ENCODE results near the gene DAG1.

DAG1 gene

GRCh38 chr3:49469936-49470713, at the start of gene DAG1:
Gene DAG1 (plus strand): TSS chr3:49470267. CDS start chr3:49510535, 40,268 bp downstream.
- peak; percentile 95 for DNase-seq

DNA sequence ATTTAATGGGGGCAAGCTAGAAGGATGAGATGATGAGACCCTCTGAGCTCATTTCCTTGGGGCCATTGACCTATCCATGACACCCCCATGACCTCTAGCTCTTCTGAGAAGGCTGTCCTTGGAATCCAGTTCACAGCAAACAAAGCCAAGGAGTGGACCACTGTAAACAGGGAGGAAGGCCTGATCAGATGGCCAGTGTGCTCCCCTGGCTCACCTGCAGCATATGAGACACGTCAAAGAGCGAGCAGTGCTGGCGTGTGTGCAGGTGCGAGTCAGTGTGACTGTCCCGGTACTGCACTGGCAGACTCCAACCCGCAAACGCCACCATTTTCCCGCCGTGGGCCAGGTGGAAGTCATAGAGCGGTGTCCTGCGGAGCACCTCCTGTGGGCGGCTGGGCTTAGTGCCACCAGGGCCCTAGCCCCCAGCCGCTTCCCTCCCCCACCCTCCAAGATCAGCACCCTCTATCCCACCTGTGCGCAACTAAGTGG, 48.1 kb upstream of the DAG1 start:
- DNase-seq, result no peak

DNA sequence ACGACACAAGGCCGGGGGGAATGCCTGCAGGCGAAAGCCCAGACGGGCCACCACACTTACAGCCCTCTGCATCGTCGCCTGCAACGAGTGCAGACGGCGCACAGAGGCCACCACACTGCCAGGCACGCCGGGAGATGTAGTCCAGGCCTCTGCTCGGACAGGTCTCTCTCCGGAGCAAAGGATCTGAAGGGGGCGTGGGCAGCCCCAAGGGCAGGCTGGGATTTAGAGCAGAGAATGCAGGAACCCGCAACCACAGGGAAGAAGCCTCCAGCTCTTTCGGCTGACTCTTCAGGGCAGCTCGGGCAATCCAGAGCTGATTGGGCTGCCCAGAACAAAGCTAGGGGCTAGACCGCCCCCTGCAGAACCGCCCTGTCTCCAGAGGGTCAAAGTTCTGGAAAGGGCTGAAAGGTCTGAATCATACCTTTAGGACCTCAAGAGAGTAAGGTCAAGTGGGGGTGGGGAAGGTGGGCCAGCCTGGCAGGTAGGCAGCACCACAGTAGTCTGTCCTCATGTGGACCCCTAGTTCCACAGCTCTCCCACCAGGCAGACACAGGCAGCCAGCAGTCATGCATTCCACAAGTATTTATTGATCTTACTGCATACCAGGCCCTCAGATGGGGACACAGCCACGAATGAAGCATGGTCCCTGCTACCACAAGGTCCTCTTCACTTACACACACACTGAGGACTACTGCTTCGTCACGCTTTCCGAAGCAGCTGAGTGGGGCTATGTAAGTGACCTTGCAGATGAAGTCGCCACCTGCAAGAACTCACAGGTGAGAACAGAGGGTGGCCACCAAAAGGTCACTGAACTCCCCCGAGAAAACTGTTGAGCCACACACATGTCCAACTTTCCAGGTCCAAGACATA, 47.5 kb upstream of the DAG1 start, which contains the start of gene AMT:
Gene AMT (minus strand): TSS at position 95 of the 870 bp plus-strand sequence. CDS start 23 bp downstream, at position 72.
- no peak for DNase-seq

DNA sequence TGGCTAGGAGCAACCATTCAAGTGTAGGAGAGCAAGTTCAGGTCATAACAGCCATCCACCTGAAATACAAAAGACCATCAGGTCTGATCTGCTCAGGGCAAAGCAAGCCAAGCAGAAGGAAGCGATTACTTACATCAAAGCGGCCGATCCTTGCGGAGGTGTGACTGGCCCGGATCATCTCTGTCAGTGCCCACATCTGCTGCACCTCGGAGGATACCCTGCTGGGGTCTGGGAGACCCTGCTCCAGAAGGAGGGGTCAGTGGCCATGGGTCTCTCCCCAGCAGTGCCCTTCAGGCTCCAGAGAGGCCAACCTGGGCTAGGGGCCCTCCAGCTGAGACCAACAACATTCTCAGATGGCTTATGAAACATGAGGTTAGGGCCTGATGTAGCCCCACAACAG, 45.3 kb upstream of the DAG1 start:
- no peak for DNase-seq

DNA sequence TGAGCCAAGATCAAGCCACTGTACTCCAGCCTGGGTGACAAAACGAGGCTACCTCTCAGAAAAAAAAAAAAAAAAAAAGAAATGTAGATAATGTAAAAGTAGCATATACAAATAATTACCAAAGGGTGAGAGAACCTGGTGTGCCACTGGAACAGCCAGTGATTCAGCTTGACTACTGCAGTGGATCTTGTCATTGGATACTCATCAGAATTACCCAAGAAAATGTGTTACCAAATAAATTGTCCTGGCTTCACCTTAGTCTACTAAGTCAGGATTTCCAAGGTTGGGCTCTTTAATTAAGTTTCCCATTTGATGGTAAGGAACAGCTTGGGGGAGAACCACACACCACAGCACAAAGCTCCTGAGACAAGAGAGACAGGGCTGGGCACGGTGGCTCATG, 42.5 kb upstream of the DAG1 start:
- no peak for DNase-seq

GRCh38 chr3:49428752-49429080, 41.4 kb upstream of the DAG1 start:
- DNase-seq, result no peak

DNA sequence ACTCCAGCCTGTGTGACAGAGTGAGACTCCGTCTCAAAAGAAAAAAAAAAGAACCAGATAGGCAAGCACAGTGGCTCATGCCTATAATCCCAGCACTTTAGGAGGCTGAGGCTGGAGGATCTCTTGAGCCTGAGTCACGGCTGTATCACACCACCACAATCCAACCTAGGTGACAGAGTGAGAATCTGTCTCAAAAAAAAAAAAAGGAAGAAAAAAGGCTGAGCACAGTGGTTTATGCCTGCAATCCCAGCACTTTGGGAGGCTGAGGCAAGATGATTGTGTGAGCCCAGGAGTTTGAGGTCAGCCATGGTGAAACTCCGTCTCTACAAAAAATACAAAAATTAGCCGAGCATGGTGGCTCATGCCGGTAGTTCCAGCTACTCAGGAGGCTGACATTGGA, 35.3 kb upstream of the DAG1 start:
- DNase-seq, result no peak

DNA sequence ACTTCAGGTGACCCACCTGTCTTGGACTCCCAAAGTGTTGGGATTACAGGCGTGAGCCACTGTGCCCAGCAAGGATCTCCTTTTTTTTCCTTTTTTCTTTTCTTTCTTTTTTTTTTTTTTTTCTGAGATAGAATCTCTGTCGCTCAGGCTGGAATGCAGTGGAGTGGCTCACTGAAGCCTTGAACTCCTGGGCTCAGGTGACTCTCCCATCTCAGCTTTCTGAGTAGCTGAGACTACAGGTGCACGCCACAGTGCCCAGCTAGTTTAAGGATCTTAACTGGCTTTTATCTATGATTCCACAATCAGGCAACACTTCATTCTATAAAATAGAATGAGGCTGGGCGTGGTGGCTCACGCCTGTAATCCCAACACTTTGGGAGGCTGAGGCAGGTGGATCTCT, 24.7 kb upstream of the DAG1 start:
- no peak for DNase-seq

- no peak for DNase-seq
Measured at GRCh38 chr3:49453621-49454020, 16.4 kb upstream of the DAG1 start.

DNA sequence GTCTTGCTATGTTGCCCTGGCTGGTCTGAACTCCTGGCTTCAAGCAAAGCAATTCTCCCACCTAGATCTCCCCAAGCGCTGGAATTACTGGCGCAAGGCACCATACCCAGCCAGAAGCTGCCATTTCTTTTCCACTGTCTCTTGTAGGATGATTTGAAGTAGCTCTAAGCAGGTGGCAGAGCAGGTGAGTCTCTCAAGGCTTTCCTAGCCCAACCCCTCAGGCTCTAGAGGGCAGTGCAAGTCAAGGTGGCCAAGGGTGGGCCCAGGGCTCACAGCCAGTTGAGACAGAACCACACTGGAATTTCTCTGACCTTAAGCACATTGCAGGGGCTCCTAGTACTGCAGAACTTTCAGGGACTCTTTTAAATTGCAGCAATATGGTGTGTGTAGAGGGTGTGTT, 15.6 kb upstream of the DAG1 start:
- DNase-seq, result no peak

DNA sequence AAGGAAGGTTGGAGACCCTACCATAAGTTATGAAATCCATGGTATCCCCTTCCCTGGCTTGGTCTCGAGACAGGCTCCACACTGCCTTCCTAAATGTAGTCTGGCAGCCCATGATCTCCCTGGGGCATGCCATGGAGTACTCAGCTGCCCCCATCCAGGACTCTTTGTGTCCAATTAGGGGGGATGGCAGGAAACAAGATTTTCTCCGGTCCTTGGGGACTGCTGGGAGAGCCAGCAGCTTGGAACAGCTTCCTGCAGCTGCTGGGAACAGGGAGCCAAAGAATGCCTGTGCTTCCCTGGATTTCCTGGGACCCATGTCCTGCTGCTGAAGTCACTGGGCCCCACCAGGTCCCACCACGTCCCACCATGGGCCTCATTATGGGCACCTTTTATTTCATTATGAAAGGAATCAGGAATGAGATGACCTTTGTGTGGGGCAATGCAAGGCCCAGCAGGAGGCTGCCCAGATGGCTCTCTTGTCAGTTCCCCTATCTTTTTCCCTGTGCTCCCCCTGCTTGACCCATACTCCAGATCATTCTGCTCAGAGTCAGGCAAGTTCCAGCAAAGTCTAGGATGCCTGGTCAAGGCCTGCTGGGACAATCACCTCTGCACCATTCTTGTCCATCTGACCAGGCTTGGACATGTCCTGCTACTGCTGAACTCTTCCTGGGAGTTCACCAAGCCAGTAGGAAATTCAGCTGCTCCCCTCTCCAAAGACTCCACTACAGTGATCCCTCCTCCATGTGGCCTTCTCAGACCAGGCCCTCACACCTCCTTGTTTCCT, 15.0 kb upstream of the DAG1 start:
- DNase-seq, result no peak

GRCh38 chr3:49456466-49456865, 13.6 kb upstream of the DAG1 start:
- no peak for DNase-seq

DNA sequence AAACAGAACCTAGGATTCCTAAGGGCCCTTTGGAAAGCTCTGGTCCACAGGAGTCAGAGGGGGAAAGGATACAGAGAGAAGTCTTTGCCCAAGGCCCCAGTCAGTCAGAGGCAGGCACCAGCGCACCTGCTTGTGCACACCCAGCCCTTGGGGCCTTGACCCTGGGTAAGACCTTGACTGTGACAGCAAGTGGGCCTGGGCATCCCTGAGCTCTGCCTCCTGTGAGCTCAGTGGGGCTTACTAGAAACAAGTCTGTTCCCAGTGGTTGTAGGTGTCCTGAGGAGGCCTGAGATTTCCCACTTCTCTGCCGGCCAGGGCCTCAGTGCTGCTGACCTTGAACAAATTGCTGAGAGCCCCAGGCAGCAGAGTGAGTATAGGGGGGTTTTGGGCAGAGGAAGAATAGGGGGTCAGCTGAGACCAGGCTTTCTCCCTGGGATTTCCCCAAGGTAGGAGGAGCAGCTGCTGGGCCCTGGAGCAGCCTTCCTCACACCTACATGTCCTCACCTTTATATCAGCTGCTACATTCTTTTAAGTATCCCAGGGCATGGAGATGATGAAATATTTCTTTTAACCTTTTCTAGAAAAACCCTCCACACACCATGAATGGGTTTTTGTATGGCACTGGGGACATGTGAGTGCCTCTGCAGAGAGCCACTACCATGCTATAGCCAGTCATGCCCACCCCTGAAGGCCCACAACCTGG, 9.7 kb upstream of the DAG1 start:
- DNase-seq, result no peak

- DNase-seq, result no peak
Measured at GRCh38 chr3:49460956-49461355, 9.1 kb upstream of the DAG1 start.

DNA sequence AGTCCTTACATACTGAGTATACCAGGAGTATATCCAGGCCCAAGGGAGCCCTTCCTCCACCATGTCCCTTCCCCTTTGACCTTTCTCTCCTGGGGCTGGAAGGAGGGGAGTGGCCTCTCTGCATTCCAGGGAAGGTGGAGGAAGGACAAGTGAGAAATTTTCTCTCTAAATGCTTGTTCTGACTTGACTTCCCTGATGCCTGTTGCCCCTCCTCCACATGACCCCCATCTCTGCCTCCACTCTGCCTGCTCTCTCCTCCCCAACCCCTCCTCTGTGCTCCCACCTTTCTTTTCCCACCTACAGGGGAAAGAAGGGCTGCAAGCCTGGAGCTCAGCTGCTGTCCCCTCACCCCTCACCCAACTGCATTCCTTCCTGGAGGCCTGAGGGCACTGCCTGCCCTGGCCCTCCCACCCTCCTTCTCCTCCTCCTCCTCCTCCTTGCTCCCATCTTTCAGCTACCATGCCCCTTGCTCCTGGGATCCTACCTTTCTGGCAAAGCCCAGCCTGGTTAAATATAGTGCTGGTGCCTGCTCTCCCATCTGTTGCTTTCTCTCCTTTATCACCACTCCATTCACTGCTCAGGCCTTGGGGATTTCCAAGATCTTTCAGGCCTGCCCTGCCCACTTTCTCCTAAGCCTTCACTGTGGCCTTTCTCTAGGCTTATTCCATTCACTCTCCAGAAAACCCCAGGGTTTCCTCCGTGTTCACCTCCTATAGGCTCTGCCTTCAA, 8.5 kb upstream of the DAG1 start:
- DNase-seq, result no peak

DNA sequence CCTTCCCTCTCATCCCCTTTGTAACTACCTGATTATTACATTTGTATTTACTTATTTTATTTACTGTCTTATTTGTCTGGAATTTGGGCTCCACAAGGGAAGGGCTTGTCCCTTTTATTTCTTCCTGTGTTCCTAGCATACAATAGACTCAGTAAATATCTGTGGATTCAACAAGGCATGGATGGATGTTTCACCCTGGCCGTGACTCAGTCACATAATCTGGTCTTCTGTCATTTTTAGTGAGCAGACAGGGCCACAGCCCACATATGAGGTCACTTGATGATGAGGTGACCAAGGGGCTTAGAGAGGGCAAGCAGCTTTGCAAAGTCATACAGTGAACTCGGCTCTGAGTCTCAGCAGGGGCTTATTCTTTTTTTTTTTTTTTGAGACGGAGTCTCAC, 7.8 kb upstream of the DAG1 start:
- DNase-seq, result no peak

GRCh38 chr3:49465270-49466034, 4.6 kb upstream of the DAG1 start:
- DNase-seq, result no peak

DNA sequence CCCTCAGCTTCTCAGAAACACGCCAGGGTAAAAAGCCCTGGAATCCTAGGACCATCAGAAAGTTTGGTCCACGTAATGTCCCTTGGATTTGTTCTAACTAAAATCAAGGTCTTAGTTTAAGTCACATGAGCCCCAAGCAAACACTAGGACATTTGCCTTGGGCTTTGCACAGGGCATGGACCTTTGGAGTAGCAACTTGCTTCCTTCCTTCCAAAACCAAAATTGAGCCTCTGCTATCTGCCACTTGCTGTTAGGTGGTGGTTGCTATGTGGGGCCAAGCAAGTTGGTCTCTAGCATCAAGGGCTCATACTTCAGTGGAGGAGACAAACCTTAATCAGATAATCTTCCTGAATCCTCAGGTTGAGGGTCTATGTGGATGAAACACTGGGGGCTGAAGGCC, 4.0 kb upstream of the DAG1 start:
- DNase-seq, result no peak

DNA sequence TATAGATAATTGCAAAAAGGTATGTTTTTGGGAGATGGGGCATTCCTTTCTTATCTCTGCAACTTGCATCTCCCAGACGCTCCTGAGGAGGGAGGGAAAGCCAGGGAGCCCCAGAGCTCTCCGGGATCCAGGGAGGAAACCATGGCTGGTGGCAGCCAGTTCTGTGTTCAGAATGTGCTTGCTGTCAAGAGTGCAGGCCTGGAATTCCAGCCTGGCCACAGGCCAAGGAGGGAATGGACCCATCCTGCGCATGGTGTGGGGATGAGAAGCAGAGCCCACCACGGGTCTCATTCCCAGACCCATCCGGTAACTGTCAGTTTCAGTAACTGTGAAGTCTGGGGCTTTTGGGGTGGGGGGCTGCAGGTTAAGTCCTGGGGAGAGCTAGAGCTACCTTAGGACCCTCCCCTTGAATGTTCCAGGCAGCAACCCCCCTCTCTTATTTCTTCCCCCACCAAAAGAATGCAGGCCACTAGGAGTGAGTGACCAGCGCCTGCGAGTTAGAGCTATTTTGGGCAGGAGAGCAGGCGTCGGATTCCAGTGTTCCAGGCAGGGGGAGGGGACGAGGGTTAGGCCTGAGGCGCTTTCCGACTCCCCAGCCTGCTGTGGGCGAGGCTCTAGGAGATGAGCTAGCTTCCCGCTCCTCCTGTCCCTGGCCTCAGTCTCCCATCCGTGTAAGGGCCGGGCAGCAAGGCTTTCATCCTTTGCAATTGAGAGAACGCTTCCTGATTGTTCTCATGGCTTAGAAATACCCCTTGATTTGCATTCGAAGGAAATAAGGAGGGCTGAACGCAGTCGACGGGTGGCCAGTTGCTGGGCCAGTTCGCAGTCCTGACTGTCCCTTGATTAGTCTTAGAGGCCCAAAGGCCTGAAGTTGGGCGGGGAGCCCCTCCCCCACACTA, 781 bp upstream of the DAG1 start:
- peak; percentile 58 for DNase-seq

Measured in NCI-H345 (cell line).